K562 (cell line): ENCODE results near the gene TFF3. TPM values are rescaled to one million over a fixed set of nuclear protein-coding genes. Genes with fewer than 3 reads are reported as not detected.

Experiments used
- CBX1 ChIP-seq: sonication (generic); IDR thresholded peaks from 2 replicates; pipeline ENCODE4 v1.6.1; 2016; ENCODE audit warnings: antibody characterized with exemption, low read depth, mild to moderate bottlenecking
- CHD1 ChIP-seq: fragments of 200-600 bp; sonication (generic); IDR thresholded peaks from one replicate; pipeline ENCODE4 v1.6.1; 2012; ENCODE audit warnings: mild to moderate bottlenecking, moderate library complexity, low read length, inconsistent platforms
- GTF2E2 ChIP-seq: fragments of 200-800 bp; sonication (Bioruptor generic); IDR thresholded peaks from 2 replicates; pipeline ENCODE4 v1.6.1; 2016; ENCODE audit warnings: missing genetic modification characterization, missing compliant biosample characterization
- HDAC2 ChIP-seq: fragments of 450-650 bp; IDR thresholded peaks from 2 replicates; pipeline ENCODE4 v1.6.1; 2016; ENCODE audit warnings: mild to moderate bottlenecking
- ID3 ChIP-seq, 2 experiments: fragments of 250-450 bp in 1 of 2; fragments of 450-650 bp in 1 of 2; sonication (Bioruptor Pico) in 1 of 2; IDR thresholded peaks; 2 replicates each; pipeline versions ENCODE4 v1.6.1 to v1.8.0; 2016 to 2021; ENCODE audit warnings: mild to moderate bottlenecking in 2 of 2, moderate library complexity in 2 of 2, missing compliant biosample characterization in 1 of 2, missing genetic modification characterization in 1 of 2
- ILF3 ChIP-seq: fragments of 450-650 bp; IDR thresholded peaks from 2 replicates; pipeline ENCODE4 v1.6.1; 2018; ENCODE audit warnings: antibody characterized with exemption, mild to moderate bottlenecking, moderate library complexity, borderline replicate concordance
- NFYB ChIP-seq: IDR thresholded peaks from 2 replicates; pipeline ENCODE4 v1.6.1; 2011; ENCODE audit warnings: mild to moderate bottlenecking, moderate library complexity; ENCODE audit not compliant: insufficient read length; ENCODE audit errors: extremely low read depth
- PHF21A ChIP-seq: fragments of 450-650 bp; IDR thresholded peaks from 2 replicates; pipeline ENCODE4 v1.6.1; 2017; ENCODE audit warnings: low read depth, borderline replicate concordance
- PHTF2 ChIP-seq: fragments of 250-450 bp; sonication (Bioruptor Pico); IDR thresholded peaks from 2 replicates; pipeline ENCODE4 v1.5.0; 2021; ENCODE audit warnings: mild to moderate bottlenecking
- RAD51 ChIP-seq: fragments of 450-650 bp; IDR thresholded peaks from 2 replicates; pipeline ENCODE4 v1.7.1; 2016; ENCODE audit warnings: low read depth, mild to moderate bottlenecking, borderline replicate concordance
- SMAD2 ChIP-seq: fragments of 150-350 bp; IDR thresholded peaks from 2 replicates; pipeline ENCODE4 v1.6.1; 2014; ENCODE audit warnings: low read depth, mild to moderate bottlenecking, low read length
- SNRNP70 ChIP-seq: fragments of 200-400 bp; formaldehyde crosslinking; optimal IDR thresholded peaks from 2 replicates; pipeline ENCODE3; 2017; ENCODE audit warnings: low read depth, low read length
- U2AF2 ChIP-seq: fragments of 200-400 bp; formaldehyde crosslinking; optimal IDR thresholded peaks from 2 replicates; pipeline ENCODE3; 2017; ENCODE audit warnings: low read depth, mild to moderate bottlenecking, low read length
- ZNF134 ChIP-seq: fragments of 250-450 bp; sonication (Bioruptor Pico); conservative IDR thresholded peaks from 2 replicates; pipeline ENCODE4 v1.4.0; 2020
- ZNF79 ChIP-seq: fragments of 250-450 bp; sonication (Bioruptor Pico); IDR thresholded peaks from 2 replicates; pipeline ENCODE4 v1.4.0; 2020; ENCODE audit warnings: low read depth, mild to moderate bottlenecking, moderate library complexity
- polyA plus RNA-seq, 8 experiments: library from polyadenylated mRNA; depleted of rRNA in 4 of 8; stranded (reverse) in 5 of 8; unstranded in 3 of 8; fragments of >200 nt; fragmentation: Nextera tagmentation in 2 of 8; fragmentation: Illumina TruSeq in 1 of 8; extraction: Ambion mirVana in 2 of 8; extraction: Trizol in 1 of 8; gene quantifications; 2 replicates each; pipeline versions ENCODE4 v1.2.1 to v1.2.3, GENCODE V29; 2011 to 2014; ENCODE audit warnings: inconsistent platforms in 1 of 8, missing spikeins in 1 of 8
- total RNA-seq, 7 experiments: library from RNA; depleted of rRNA in 6 of 7; stranded (reverse); fragments of >200 nt in 6 of 7; fragmentation: Illumina TruSeq in 2 of 7; extraction: Trizol in 2 of 7; gene quantifications; 2 replicates each; pipeline versions ENCODE4 v1.2.1 to v1.2.3, GENCODE V29; 2011 to 2021; ENCODE audit warnings: low replicate concordance in 1 of 7
- TF ChIP-seq, protein P1 (sequence below): IDR thresholded peaks from 3 replicates; pipeline ENCODE4 v1.6.1; 2011; ENCODE audit warnings: borderline replicate concordance, mild to moderate bottlenecking, moderate library complexity; ENCODE audit not compliant: insufficient read length; ENCODE audit errors: extremely low read depth
- TF ChIP-seq, protein P2 (sequence below): fragments of 200-800 bp; sonication (Bioruptor generic); IDR thresholded peaks from 2 replicates; pipeline ENCODE4 v1.6.1; 2017; ENCODE audit warnings: missing genetic modification characterization, missing compliant biosample characterization
- TF ChIP-seq, protein P3 (sequence below), 2 experiments: fragments of 450-650 bp in 1 of 2; sonication (generic) in 1 of 2; formaldehyde crosslinking; conservative IDR thresholded peaks; 2 replicates each; pipeline versions ENCODE4 v1.4.0 to v1.8.1; 2020 to 2022; ENCODE audit warnings: mild to moderate bottlenecking in 1 of 2, missing genetic modification reagents in 1 of 2

The TFF3 gene
- total and polyA plus RNA-seq, 9 of the 15 experiments (the other 6 are each of a cell fraction or from before 2014, with no cell fraction given), result 0.78 TPM; not detected in 8

- TF ChIP-seq, protein P1, sequence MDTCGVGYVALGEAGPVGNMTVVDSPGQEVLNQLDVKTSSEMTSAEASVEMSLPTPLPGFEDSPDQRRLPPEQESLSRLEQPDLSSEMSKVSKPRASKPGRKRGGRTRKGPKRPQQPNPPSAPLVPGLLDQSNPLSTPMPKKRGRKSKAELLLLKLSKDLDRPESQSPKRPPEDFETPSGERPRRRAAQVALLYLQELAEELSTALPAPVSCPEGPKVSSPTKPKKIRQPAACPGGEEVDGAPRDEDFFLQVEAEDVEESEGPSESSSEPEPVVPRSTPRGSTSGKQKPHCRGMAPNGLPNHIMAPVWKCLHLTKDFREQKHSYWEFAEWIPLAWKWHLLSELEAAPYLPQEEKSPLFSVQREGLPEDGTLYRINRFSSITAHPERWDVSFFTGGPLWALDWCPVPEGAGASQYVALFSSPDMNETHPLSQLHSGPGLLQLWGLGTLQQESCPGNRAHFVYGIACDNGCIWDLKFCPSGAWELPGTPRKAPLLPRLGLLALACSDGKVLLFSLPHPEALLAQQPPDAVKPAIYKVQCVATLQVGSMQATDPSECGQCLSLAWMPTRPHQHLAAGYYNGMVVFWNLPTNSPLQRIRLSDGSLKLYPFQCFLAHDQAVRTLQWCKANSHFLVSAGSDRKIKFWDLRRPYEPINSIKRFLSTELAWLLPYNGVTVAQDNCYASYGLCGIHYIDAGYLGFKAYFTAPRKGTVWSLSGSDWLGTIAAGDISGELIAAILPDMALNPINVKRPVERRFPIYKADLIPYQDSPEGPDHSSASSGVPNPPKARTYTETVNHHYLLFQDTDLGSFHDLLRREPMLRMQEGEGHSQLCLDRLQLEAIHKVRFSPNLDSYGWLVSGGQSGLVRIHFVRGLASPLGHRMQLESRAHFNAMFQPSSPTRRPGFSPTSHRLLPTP, result no peak
- no peak for TF ChIP-seq ZNF79 (CRISPR knock-in tag)
- no peak for TF ChIP-seq ID3 (CRISPR knock-in tag; IDR thresholded peaks at IDR 0.05)
- TF ChIP-seq ID3 (tag; IDR thresholded peaks at IDR 0.05), result 0 out of 2 replicates have a peak, but pooled peaks have one; percentile 29
- no peak for TF ChIP-seq SNRNP70
- TF ChIP-seq NFYB, result no peak
- peak; percentile 29; the same call in 1 of the 2 replicates for TF ChIP-seq HDAC2
- TF ChIP-seq ZNF134 (CRISPR knock-in tag), result no peak
- no peak for TF ChIP-seq CBX1
- TF ChIP-seq U2AF2, result no peak
- TF ChIP-seq PHF21A, result no peak
- no peak for TF ChIP-seq CHD1
- no peak for TF ChIP-seq GTF2E2 (tag)
- no peak for TF ChIP-seq SMAD2
- no peak for TF ChIP-seq RAD51
- TF ChIP-seq, protein P2, sequence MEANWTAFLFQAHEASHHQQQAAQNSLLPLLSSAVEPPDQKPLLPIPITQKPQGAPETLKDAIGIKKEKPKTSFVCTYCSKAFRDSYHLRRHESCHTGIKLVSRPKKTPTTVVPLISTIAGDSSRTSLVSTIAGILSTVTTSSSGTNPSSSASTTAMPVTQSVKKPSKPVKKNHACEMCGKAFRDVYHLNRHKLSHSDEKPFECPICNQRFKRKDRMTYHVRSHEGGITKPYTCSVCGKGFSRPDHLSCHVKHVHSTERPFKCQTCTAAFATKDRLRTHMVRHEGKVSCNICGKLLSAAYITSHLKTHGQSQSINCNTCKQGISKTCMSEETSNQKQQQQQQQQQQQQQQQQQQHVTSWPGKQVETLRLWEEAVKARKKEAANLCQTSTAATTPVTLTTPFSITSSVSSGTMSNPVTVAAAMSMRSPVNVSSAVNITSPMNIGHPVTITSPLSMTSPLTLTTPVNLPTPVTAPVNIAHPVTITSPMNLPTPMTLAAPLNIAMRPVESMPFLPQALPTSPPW (CRISPR knock-in tag), result no peak
- no peak for TF ChIP-seq PHTF2 (CRISPR knock-in tag)
- TF ChIP-seq ILF3, result no peak
- TF ChIP-seq, protein P3, sequence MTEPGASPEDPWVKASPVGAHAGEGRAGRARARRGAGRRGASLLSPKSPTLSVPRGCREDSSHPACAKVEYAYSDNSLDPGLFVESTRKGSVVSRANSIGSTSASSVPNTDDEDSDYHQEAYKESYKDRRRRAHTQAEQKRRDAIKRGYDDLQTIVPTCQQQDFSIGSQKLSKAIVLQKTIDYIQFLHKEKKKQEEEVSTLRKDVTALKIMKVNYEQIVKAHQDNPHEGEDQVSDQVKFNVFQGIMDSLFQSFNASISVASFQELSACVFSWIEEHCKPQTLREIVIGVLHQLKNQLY (CRISPR knock-in tag; conservative IDR thresholded peaks at IDR 0.05), result no peak
Observed at GRCh38 chr21:42360317-42360716, 45.1 kb upstream of the TFF3 start (continued).
